Neuronal stem cell (in vitro differentiated cells): ENCODE results near the gene IFT88.

ENCODE experiments used
- DNase-seq: peaks from one replicate; pipeline ENCODE4 v3.0.0-alpha.2; 2013; ENCODE audit warnings: low spot score
- H2AFZ ChIP-seq: one replicate; pipeline ENCODE4 v1.6.1; 2013; ENCODE audit warnings: mild to moderate bottlenecking, low read length, inconsistent platforms
- H2AK5ac ChIP-seq: 2 replicates; pipeline ENCODE4 v1.6.1; 2013; ENCODE audit warnings: low read depth, mild to moderate bottlenecking, inconsistent platforms, low read length, moderate library complexity, mixed read lengths
- H2BK120ac ChIP-seq: 2 replicates; pipeline ENCODE4 v1.6.1; 2013; ENCODE audit warnings: low read depth, mild to moderate bottlenecking, inconsistent platforms, low read length, moderate library complexity, mixed read lengths
- H2BK12ac ChIP-seq: one replicate; pipeline ENCODE4 v1.6.1; 2013; ENCODE audit warnings: low read length, inconsistent platforms
- H2BK15ac ChIP-seq: 2 replicates; pipeline ENCODE4 v1.6.1; 2013; ENCODE audit warnings: mild to moderate bottlenecking, low read length, inconsistent platforms, mixed read lengths
- H2BK5ac ChIP-seq: one replicate; pipeline ENCODE4 v1.6.1; 2013; ENCODE audit warnings: inconsistent platforms, mild to moderate bottlenecking, low read length, moderate library complexity
- H3K14ac ChIP-seq: one replicate; pipeline ENCODE4 v1.6.1; 2013; ENCODE audit warnings: low read length, inconsistent platforms
- H3K18ac ChIP-seq: 2 replicates; pipeline ENCODE4 v1.6.1; 2013; ENCODE audit warnings: low read length, inconsistent platforms
- H3K23ac ChIP-seq: 2 replicates; pipeline ENCODE4 v1.6.1; 2013; ENCODE audit warnings: low read depth, mild to moderate bottlenecking, mixed read lengths, low read length, inconsistent platforms; ENCODE audit not compliant: poor library complexity
- H3K27ac ChIP-seq: replicated peaks from 3 replicates; pipeline ENCODE4 v1.5.1; 2013; ENCODE audit warnings: low read length, inconsistent platforms
- H3K27me3 ChIP-seq, 3 experiments: 2 replicates each; pipeline ENCODE4 v1.6.1; 2013; ENCODE audit warnings: low read length in 3 of 3, mild to moderate bottlenecking in 2 of 3, inconsistent platforms in 1 of 3, low read depth in 1 of 3, mixed read lengths in 1 of 3, moderate library complexity in 1 of 3; ENCODE audit not compliant: control insufficient read depth in 3 of 3, insufficient read depth in 3 of 3
- H3K36me3 ChIP-seq, 2 donors: replicated peaks in 1 of 2; 2 replicates each; pipeline ENCODE4 v1.6.1; 2013; ENCODE audit warnings: low read length in 2 of 2; ENCODE audit not compliant: control insufficient read depth in 2 of 2, insufficient read depth in 2 of 2
- H3K4ac ChIP-seq: 2 replicates; pipeline ENCODE4 v1.6.1; 2013; ENCODE audit warnings: inconsistent platforms, mild to moderate bottlenecking, low read length, moderate library complexity
- H3K4me1 ChIP-seq, 2 donors: 1 replicate in 1 of 2; 2 replicates in 1 of 2; pipeline ENCODE4 v1.6.1; 2013; ENCODE audit warnings: low read length in 2 of 2, low read depth in 1 of 2; ENCODE audit not compliant: control insufficient read depth in 2 of 2, insufficient read depth in 1 of 2
- H3K4me2 ChIP-seq: one replicate; pipeline ENCODE4 v1.6.1; 2013; ENCODE audit warnings: mild to moderate bottlenecking, low read length, inconsistent platforms; ENCODE audit not compliant: insufficient read depth, poor library complexity, severe bottlenecking
- H3K4me3 ChIP-seq, 2 donors: 2 replicates each; pipeline ENCODE4 v1.5.1; 2013; ENCODE audit warnings: low read length in 2 of 2, mild to moderate bottlenecking in 2 of 2, inconsistent platforms in 1 of 2, moderate library complexity in 1 of 2
- H3K79me1 ChIP-seq: one replicate; pipeline ENCODE4 v1.6.1; 2013; ENCODE audit warnings: low read depth, mild to moderate bottlenecking, inconsistent platforms, low read length, moderate library complexity
- H3K9ac ChIP-seq: one replicate; pipeline ENCODE4 v1.6.1; 2013; ENCODE audit warnings: mild to moderate bottlenecking, low read depth, low read length, inconsistent platforms; ENCODE audit not compliant: poor library complexity
- H3K9me3 ChIP-seq, 2 donors: replicated peaks in 1 of 2; 2 replicates each; pipeline versions ENCODE3 to v1.6.1; 2013; ENCODE audit warnings: low read length in 2 of 2, mild to moderate bottlenecking in 2 of 2, inconsistent platforms in 1 of 2, low read depth in 1 of 2, mixed read lengths in 1 of 2, moderate library complexity in 1 of 2; ENCODE audit not compliant: control insufficient read depth in 2 of 2, insufficient read depth in 1 of 2
- H4K8ac ChIP-seq: one replicate; pipeline ENCODE4 v1.6.1; 2013; ENCODE audit warnings: low read depth, mild to moderate bottlenecking, inconsistent platforms, low read length, moderate library complexity
- H4K91ac ChIP-seq: one replicate; pipeline ENCODE4 v1.6.1; 2013; ENCODE audit warnings: low read length, low read depth, mild to moderate bottlenecking, inconsistent platforms; ENCODE audit not compliant: poor library complexity
- WGBS, 2 donors: extraction: QIAGEN DNeasy Blood & Tissue Kit; methylation state at CpG; one replicate each; pipeline ENCODE4 v1.1.7; 2013; ENCODE audit warnings: missing lambda C conversion rate in 2 of 2, mixed read lengths in 1 of 2; ENCODE audit not compliant: insufficient read length in 2 of 2, insufficient replicate concordance in 1 of 2; ENCODE audit errors: extremely low coverage in 2 of 2; 5-methylcytosine and 5-hydroxymethylcytosine counted together

IFT88 gene

GRCh38 chr13:20616059-20616797 is 49.3 kb downstream of the IFT88 start:
- H2BK12ac ChIP-seq: no peak overlapping the region
- no peaks in the 10 kb centered on the region for H3K4me1 ChIP-seq
- H3K4me2 ChIP-seq: no peak overlapping the region
- H4K91ac ChIP-seq: no peak overlapping the region
- no peak overlapping the region for H3K9ac ChIP-seq
- no peak overlapping the region for H4K8ac ChIP-seq
- DNase-seq: no peak
- no peak overlapping the region for H3K18ac ChIP-seq
- no peak overlapping the region for H2AFZ ChIP-seq
- no peak overlapping the region for H2BK5ac ChIP-seq
- H3K4ac ChIP-seq: no peak overlapping the region
- H3K79me1 ChIP-seq: no peaks in the 10 kb centered on the region
- WGBS, 2 donors: no CpG with 5 or more reads among the region's 3 CpGs
- H3K36me3 ChIP-seq: peaks cover 0 to 3% of the 10 kb centered on the region in 2 donors
- H3K14ac ChIP-seq: no peak overlapping the region
- no peaks in the 10 kb centered on the region for H3K27me3 ChIP-seq
- H2AK5ac ChIP-seq: no peak overlapping the region
- no peak overlapping the region for H3K27ac ChIP-seq
- H2BK120ac ChIP-seq: no peak overlapping the region
- H2BK15ac ChIP-seq: no peak overlapping the region
- no peak overlapping the region for H3K23ac ChIP-seq
- H3K9me3 ChIP-seq: peaks cover 0 to 6% of the 10 kb centered on the region in 2 donors
- H3K4me3 ChIP-seq: no peak overlapping the region

DNA sequence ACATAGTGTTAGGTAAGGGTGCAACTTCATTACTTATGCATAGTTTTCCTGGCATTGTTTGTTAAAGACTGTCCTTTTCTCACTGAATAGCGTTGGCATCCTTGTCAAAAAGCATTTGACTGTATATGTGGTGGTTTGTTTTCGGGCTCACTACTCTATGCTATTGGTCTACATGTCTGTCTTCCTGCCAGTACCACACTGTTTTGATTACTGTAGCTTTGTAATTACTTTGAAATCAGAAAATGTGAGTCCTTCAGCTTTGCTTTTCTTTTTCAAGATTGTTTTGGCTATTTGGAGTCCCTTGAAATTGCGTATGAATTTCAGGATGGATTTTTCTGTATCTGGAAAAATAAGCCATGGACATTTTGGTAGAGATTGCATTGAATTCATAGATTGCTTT is 56.0 kb downstream of the IFT88 start:
- peaks cover 1% of the 10 kb centered on the region for H3K79me1 ChIP-seq
- H3K14ac ChIP-seq: no peak overlapping the region
- H2BK120ac ChIP-seq: no peak overlapping the region
- no CpG with 5 or more reads among the region's 3 CpGs for whole genome bisulfite sequencing, 2 donors
- no peak overlapping the region for H3K27ac ChIP-seq
- H2BK5ac ChIP-seq: no peak overlapping the region
- H3K23ac ChIP-seq: no peak overlapping the region
- no peak overlapping the region for H4K8ac ChIP-seq
- H2BK15ac ChIP-seq: no peak overlapping the region
- H2BK12ac ChIP-seq: no peak overlapping the region
- H3K27me3 ChIP-seq: no peaks in the 10 kb centered on the region
- no peak overlapping the region for H3K4ac ChIP-seq
- DNase-seq: no peak
- H2AK5ac ChIP-seq: no peak overlapping the region
- H3K4me1 ChIP-seq: no peaks in the 10 kb centered on the region
- no peak overlapping the region for H3K18ac ChIP-seq
- no peak overlapping the region for H2AFZ ChIP-seq
- no peak overlapping the region for H3K9ac ChIP-seq
- peaks cover 2 to 18% of the 10 kb centered on the region in 2 donors for H3K9me3 ChIP-seq
- H3K4me3 ChIP-seq: no peak overlapping the region
- H4K91ac ChIP-seq: no peak overlapping the region
- H3K36me3 ChIP-seq: peaks cover 0 to 6% of the 10 kb centered on the region in 2 donors
- no peak overlapping the region for H3K4me2 ChIP-seq

DNA sequence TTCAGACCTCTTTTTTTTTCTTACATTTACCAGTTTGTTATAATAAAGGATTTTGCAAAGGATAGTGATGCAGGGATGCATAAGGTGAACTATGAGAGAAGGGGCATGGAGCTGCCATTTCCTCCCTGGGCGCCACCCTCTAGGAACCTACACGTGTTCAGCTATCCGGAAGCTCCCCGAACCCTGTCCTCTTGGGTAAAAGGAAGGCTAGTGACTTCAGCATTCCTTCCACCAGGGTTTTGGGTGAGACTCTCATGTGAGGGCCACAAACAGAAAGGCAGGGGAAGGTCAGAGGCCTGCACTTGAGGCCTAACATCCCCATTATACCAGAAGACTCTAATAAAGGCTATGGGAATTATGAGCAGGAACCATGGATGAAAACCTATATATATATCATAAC is 57.3 kb downstream of the IFT88 start:
- Histone ChIP-seq H2BK120ac (no peak overlapping the region), H2AFZ (no peak overlapping the region), H3K14ac (no peak overlapping the region), H3K9ac (no peak overlapping the region), H3K9me3 (peaks cover 2 to 18% of the 10 kb centered on the region in 2 donors), H2BK5ac (no peak overlapping the region), H3K36me3 (peaks cover 0 to 6% of the 10 kb centered on the region in 2 donors), H3K4me1 (no peaks in the 10 kb centered on the region), H4K8ac (no peak overlapping the region), H2AK5ac (no peak overlapping the region), H3K27ac (no peak overlapping the region), H2BK15ac (no peak overlapping the region), H3K23ac (no peak overlapping the region), H4K91ac (no peak overlapping the region), H3K27me3 (no peaks in the 10 kb centered on the region), H3K4ac (no peak overlapping the region), H3K4me2 (no peak overlapping the region), H2BK12ac (no peak overlapping the region), H3K79me1 (peaks cover 1% of the 10 kb centered on the region), H3K4me3 (no peak overlapping the region), H3K18ac (no peak overlapping the region)
- no peak for DNase-seq
- WGBS, 2 donors: no CpG with 5 or more reads among the region's 4 CpGs

GRCh38 chr13:20633802-20634201 is 66.8 kb downstream of the IFT88 start:
- Histone ChIP-seq H2AK5ac (no peak overlapping the region), H3K14ac (no peak overlapping the region), H3K36me3 (peaks cover 4 to 10% of the 10 kb centered on the region in 2 donors), H3K4me2 (no peak overlapping the region), H2BK5ac (no peak overlapping the region), H3K79me1 (no peaks in the 10 kb centered on the region), H3K4ac (no peak overlapping the region), H2AFZ (no peak overlapping the region), H3K27me3 (no peaks in the 10 kb centered on the region), H4K91ac (no peak overlapping the region), H3K9me3 (no peaks in the 10 kb centered on the region), H3K27ac (no peak overlapping the region), H3K23ac (no peak overlapping the region), H2BK12ac (no peak overlapping the region), H3K4me1 (no peaks in the 10 kb centered on the region), H4K8ac (no peak overlapping the region), H3K4me3 (no peak overlapping the region), H2BK15ac (no peak overlapping the region), H3K18ac (no peak overlapping the region), H2BK120ac (no peak overlapping the region), H3K9ac (no peak overlapping the region)
- no peak for DNase-seq
- no CpG with 5 or more reads among the region's 3 CpGs for WGBS, 2 donors
